Measurements from ENCODE around the gene CDH26.

CDH26 gene

DNA sequence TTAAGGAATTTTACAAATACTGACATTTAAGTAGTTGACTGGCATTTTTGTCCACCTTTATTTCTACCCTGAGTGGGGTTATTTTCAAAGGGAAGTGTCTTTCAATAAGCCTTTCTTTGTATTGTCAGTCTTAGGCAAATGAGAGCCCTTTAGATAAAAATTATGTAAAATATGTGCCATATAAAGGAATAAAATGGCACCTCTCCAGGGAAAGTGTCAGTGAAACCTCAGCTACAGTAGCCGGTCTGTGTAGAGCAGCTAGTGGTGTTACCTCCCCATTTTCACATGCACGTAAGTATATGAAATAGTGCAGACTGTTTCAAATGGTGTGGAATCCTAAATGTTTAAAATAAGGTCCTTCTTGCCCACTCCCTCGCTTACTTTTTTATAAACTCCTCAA, 13.0 kb upstream of the CDH26 start:
- H3K36me3 ChIP-seq (replicated peaks; ENCODE audit: low read depth, low read length) = peaks cover 17% of the 10 kb centered on the region
- no peak overlapping the region for H3K4me3 ChIP-seq (ENCODE audit: low read length)
- H3K9ac ChIP-seq (ENCODE audit: low read length) = no peak overlapping the region
- H3K79me2 ChIP-seq (ENCODE audit: low read length) = peaks cover 9% of the 10 kb centered on the region
- no peak overlapping the region for H3K4me2 ChIP-seq (ENCODE audit: low read length)
- H3K27ac ChIP-seq (ENCODE audit: low read length) = no peak overlapping the region
- no peaks in the 10 kb centered on the region for H3K27me3 ChIP-seq (ENCODE audit: low read depth, low read length)
- H3K4me1 ChIP-seq (ENCODE audit: low read length) = peaks cover 11% of the 10 kb centered on the region
- H3K9me3 ChIP-seq (ENCODE audit: insufficient read depth, low read length) = no peaks in the 10 kb centered on the region
- H4K20me1 ChIP-seq (ENCODE audit: insufficient read depth, low read length) = no peaks in the 10 kb centered on the region
- TF ChIP-seq, protein P1, sequence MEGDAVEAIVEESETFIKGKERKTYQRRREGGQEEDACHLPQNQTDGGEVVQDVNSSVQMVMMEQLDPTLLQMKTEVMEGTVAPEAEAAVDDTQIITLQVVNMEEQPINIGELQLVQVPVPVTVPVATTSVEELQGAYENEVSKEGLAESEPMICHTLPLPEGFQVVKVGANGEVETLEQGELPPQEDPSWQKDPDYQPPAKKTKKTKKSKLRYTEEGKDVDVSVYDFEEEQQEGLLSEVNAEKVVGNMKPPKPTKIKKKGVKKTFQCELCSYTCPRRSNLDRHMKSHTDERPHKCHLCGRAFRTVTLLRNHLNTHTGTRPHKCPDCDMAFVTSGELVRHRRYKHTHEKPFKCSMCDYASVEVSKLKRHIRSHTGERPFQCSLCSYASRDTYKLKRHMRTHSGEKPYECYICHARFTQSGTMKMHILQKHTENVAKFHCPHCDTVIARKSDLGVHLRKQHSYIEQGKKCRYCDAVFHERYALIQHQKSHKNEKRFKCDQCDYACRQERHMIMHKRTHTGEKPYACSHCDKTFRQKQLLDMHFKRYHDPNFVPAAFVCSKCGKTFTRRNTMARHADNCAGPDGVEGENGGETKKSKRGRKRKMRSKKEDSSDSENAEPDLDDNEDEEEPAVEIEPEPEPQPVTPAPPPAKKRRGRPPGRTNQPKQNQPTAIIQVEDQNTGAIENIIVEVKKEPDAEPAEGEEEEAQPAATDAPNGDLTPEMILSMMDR (IDR thresholded peaks at IDR 0.05; ENCODE audit: low read depth, low read length) = no peak
- TF ChIP-seq EZH2phosphoT487 (IDR thresholded peaks at IDR 0.05; ENCODE audit: low read depth) = no peak
- no peak overlapping the region for H2AFZ ChIP-seq (ENCODE audit: low read depth, low read length)

DNA sequence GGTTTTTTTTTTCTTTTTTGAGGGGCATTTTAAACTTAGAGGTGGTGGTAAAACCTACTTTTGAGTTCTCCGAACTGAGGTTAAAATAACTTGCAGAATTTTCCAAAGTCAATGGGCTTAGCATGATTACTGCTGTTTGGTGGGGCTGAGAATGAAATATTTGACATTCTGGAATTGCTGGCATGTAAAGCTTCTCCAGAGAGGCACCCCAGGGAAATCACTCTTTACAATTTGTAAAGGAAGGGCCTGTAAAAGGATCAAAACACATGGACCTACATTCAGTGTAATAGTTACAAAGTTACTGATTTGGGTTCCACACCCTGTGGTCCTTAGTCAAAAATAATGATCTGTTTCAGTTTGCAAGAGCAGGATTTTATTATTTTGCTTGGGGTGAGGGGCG, 12.5 kb upstream of the CDH26 start:
- Histone ChIP-seq H2AFZ (ENCODE audit: low read depth, low read length) (no peak overlapping the region), H3K27ac (ENCODE audit: low read length) (no peak overlapping the region), H3K4me1 (ENCODE audit: low read length) (peaks cover 11% of the 10 kb centered on the region), H4K20me1 (ENCODE audit: insufficient read depth, low read length) (no peaks in the 10 kb centered on the region), H3K9ac (ENCODE audit: low read length) (no peak overlapping the region), H3K4me3 (ENCODE audit: low read length) (no peak overlapping the region), H3K27me3 (ENCODE audit: low read depth, low read length) (no peaks in the 10 kb centered on the region), H3K36me3 (replicated peaks; ENCODE audit: low read depth, low read length) (peaks cover 17% of the 10 kb centered on the region), H3K79me2 (ENCODE audit: low read length) (peaks cover 9% of the 10 kb centered on the region), H3K9me3 (ENCODE audit: insufficient read depth, low read length) (no peaks in the 10 kb centered on the region), H3K4me2 (ENCODE audit: low read length) (no peak overlapping the region)
- TF ChIP-seq, protein P1 (IDR thresholded peaks at IDR 0.05; ENCODE audit: low read depth, low read length) = no peak
- no peak for TF ChIP-seq EZH2phosphoT487 (IDR thresholded peaks at IDR 0.05; ENCODE audit: low read depth)

DNA sequence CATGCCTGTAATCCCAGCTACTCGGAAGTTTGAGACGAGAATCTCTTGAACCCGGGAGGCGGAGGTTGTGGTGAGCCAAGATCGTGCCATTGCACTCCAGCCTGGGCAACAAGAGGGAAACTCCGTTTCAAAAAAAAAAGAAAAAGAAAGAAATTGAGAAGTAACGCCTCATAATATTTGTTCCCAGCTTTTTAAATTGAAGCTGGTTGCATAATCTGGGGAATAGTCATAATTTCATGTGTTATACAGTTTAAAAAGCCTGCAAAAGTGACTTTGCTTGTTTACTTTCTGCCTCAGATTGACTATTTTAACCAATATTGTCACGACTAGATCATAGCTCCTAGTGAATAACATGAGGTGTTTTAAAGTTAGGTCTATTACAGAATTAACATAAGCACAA, 10.8 kb upstream of the CDH26 start:
- 0 out of 2 replicates have a peak, but pooled peaks cover 3% of the 10 kb centered on the region for H3K4me1 ChIP-seq (ENCODE audit: low read length)
- H3K27ac ChIP-seq (ENCODE audit: low read length) = no peak overlapping the region
- H3K36me3 ChIP-seq (replicated peaks; ENCODE audit: low read depth, low read length) = peaks cover 17% of the 10 kb centered on the region
- no peak overlapping the region for H3K9ac ChIP-seq (ENCODE audit: low read length)
- H4K20me1 ChIP-seq (ENCODE audit: insufficient read depth, low read length) = no peaks in the 10 kb centered on the region
- H3K4me3 ChIP-seq (ENCODE audit: low read length) = no peak overlapping the region
- no peak for TF ChIP-seq EZH2phosphoT487 (IDR thresholded peaks at IDR 0.05; ENCODE audit: low read depth)
- TF ChIP-seq, protein P1 (IDR thresholded peaks at IDR 0.05; ENCODE audit: low read depth, low read length) = no peak
- H2AFZ ChIP-seq (ENCODE audit: low read depth, low read length) = no peak overlapping the region
- no peaks in the 10 kb centered on the region for H3K27me3 ChIP-seq (ENCODE audit: low read depth, low read length)
- H3K4me2 ChIP-seq (ENCODE audit: low read length) = no peak overlapping the region
- no peaks in the 10 kb centered on the region for H3K79me2 ChIP-seq (ENCODE audit: low read length)
- no peaks in the 10 kb centered on the region for H3K9me3 ChIP-seq (ENCODE audit: insufficient read depth, low read length)

DNA sequence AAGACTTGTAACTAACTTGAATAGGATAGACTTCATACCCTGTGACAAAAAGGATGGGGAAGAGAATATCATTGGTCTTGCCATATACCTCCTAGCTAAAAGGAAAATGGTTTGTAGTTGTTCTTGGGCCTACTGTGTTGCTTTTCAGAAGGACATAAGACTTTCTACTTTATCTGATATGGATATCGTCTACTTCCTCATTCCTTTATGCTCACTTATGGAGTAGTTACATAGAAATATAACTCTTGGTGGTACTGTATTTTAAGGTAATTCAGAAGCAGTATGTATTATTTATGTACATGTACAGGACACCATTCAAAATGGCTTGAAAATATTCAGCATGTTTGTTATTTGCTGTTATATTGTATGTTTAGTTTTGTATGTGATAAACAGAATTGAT, 10.0 kb upstream of the CDH26 start:
- H3K36me3 ChIP-seq (replicated peaks; ENCODE audit: low read depth, low read length) = peaks cover 17% of the 10 kb centered on the region
- no peaks in the 10 kb centered on the region for H3K9me3 ChIP-seq (ENCODE audit: insufficient read depth, low read length)
- no peak overlapping the region for H3K4me3 ChIP-seq (ENCODE audit: low read length)
- no peaks in the 10 kb centered on the region for H3K27me3 ChIP-seq (ENCODE audit: low read depth, low read length)
- no peak overlapping the region for H3K27ac ChIP-seq (ENCODE audit: low read length)
- 0 out of 2 replicates have a peak, but pooled peaks cover 3% of the 10 kb centered on the region for H3K4me1 ChIP-seq (ENCODE audit: low read length)
- no peak overlapping the region for H2AFZ ChIP-seq (ENCODE audit: low read depth, low read length)
- no peak overlapping the region for H3K9ac ChIP-seq (ENCODE audit: low read length)
- H3K4me2 ChIP-seq (ENCODE audit: low read length) = no peak overlapping the region
- TF ChIP-seq, protein P1 (IDR thresholded peaks at IDR 0.05; ENCODE audit: low read depth, low read length) = no peak
- TF ChIP-seq EZH2phosphoT487 (IDR thresholded peaks at IDR 0.05; ENCODE audit: low read depth) = no peak
- no peaks in the 10 kb centered on the region for H3K79me2 ChIP-seq (ENCODE audit: low read length)
- no peaks in the 10 kb centered on the region for H4K20me1 ChIP-seq (ENCODE audit: insufficient read depth, low read length)
